HG03469 (cell line): Measurements from ENCODE around the gene SH2D7.
A peak's percentile ranks its signal among the peaks of the same experiment; 100 is the strongest.
"Not testable (repeated sequence)": the region's sequence is repeated elsewhere in the genome, so short reads cannot be mapped to it uniquely, and the experiment has no call there.

Experiments
- ATAC-seq: cut with Tn5 transposase; IDR thresholded peaks from one replicate; pipeline ENCODE4 v1.9.1; 2021; ENCODE audit warnings: mild to moderate bottlenecking, moderate library complexity, moderate number of reproducible peaks; ENCODE audit not compliant: unreplicated experiment

The SH2D7 gene

DNA sequence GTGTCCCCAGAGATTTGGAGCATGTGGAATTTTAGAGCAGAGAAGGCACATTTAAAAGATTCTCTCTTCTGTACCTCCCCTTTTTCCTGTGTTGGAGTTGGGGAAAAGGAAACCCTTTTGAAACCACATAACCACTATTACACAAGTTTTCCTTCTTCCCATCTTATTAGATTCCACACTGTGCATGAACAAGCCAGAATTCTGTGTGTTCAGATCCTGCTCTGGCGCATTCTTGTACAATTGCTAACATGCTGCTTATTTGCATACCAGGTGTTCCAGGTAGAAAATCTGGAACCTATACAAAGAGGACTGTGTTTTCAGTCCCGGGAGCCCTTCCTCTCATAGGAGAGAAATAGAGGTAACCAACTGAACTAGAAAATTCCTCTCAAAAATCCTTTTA lies 41.4 kb downstream of the SH2D7 start:
- ATAC-seq, result no peak

DNA sequence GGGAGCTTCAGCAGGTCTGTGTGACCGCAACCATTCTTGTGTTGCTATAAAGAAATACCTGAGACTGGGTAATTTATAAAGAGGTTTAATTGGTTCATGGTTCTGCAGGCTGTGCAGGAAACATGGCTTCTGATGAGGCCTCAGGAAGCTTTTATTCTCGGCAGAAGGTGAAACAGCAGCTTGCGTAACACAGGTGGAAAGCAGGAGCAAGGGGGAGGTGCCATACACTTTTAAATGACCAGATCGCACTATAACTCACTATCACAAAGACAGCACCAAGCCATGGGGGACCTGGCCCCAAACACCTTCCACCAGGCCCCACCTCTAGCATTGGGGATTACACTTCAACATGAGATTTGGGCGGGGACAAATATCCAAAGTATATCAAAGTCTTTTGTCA lies 47.2 kb downstream of the SH2D7 start:
- ATAC-seq, result no peak

DNA sequence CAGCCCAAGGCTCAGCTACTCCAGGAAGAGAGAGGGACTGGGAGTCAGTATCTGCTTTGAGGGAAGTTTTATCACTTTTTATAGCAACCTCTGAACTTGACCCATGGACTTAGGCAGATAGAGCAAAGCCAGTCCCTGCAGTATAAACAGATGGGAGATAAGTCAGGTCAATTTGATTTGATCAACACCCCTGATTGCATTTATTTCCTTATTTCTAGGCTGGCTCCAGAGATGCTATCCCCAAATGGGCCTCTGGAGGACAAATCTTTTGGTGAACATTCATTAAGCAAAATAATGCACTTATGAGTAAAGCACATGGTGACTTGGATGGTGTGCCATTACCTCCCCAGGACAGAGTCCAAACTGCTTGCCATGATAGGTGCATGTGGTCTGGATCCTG lies 47.9 kb downstream of the SH2D7 start:
- no peak for ATAC-seq

DNA sequence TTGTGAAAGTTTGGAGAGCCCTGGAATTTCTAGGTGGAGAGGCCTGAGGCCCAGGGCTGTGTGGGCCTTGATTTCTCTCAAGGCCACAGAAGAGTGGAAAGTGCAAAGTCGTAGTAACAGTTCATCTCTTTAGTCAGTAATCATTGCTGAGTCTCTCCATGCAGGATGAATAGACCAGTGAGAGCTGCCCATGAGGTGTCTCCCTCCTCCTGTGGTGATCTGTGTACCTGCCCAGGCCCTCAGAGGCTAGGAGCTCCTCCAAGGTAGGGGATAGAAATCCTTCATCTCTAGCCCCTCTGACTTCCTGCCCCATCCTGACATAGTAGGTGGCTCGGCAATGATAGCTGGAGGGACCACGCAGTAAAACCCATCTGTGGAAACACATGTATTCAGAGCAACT lies 50.0 kb downstream of the SH2D7 start:
- no peak for ATAC-seq

DNA sequence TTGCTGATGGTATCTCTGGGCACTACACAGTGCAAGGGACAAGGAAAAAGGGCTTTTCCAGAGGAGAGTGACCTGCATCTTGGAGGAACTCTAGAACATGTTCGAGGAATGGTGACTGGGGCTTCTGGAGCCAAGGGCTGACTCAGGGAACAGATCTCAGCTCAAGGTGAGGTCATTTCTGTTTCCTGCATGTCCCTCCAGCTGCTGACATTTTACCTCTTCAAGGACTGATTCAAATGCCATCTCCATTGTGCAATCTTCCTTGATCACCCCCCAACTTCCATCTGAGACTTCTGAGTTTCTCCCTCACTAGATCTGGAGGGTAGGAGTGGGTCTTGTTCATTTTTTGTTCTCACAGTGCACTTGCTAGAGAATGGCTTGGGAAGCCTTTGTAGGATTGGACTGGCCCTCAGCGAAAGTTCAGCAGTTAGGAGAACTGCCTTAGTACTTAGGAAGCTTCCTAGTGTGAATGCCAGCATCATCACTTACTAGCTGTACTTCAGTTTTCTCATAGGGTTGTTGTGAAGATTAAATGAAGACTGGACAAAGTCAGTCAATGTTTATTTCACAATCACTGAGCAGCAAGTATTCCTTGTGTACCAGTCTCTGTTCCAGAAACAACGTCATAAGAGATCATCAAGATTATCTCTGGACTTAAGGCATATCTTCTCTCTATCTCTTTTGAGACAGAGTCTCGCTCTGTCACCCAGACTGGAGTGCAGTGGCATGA lies 54.2 kb downstream of the SH2D7 start:
- ATAC-seq, result no peak

DNA sequence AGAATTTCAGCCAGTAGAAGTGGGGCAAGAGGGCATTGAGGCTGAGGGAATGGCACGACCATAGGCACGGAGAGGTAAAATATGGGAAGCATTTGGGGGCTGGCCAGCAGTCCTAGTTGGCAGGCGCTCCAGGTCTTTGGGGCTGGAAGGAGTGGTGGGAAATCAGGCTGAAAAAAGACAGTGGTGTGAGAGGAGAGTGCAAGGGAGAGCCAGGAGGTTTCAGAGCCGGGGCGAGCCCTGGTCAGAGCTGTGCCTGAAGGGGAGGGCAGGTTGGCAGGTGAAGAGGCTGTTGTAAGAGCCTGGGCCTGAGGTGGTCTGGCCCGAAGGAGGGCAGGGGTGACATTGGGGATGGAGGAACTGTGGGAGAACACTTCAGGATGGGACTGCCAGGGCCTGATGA lies 55.2 kb downstream of the SH2D7 start:
- ATAC-seq, result no peak

DNA sequence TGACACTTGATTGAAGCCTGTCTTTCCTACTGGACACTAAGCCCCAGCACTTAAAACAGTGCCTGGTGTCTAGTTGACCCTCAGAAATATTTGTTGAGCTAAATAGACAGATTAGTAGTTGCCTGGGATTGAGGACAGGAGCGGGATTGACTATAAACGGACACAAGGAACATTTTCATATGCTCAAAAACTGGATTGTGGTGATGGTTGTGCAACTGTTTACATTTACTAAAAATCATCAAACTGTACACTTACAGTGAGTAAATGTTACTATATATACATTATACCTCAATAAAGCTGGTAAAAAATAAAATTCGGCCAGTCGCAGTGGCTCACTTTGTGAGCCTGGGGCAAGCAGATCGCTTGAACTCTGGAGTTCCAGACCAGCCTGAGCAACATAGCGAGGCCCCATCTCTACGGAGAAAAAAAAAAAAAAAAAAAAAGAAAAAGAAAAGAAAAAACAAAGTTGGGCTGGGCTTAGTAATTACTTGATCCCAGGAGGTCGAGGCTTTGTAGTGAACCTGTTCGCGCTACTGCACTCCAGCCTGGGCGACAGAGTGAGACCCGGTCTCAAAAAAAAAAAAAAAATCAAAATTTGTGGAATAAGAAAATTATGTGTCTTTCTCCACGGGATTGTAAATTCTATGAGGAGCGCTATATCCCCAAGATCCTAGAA lies 56.2 kb downstream of the SH2D7 start:
- no peak for ATAC-seq

DNA sequence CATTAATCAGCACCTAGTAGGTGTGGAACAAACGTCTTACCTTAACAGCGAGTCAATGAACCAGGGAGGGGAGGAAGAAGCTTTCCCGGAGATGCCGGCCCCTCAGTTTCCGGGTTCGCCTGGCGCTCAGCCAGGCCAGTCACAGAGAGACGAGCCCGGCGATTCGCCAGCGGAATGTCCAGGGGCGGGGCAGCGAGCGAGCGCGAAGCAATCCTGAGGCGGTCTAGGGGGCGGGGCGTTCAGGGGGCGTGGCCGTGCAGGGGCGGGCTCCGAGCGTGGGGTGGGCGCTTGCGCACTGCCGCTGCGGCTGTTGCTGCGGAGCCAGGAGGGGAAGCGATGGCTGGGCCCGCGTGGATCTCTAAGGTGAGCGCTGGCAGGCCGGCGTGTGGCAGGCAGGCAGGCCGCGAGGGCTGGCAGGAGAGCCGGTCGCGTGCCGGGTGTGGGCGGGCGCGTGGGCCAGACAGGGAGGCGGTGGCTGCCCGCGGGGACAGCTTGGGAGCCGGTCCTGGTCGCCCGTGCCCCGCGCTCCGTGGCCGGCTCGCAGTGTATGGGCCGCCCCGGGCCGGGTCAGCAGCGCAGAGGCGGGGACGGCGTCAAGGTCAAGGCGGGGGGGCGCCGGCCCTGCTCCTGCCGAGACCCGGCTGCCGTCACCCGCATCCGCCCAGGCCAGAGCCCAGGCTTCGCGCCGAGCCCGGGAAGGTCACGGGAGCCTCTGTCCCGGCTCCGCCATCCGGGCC lies 56.9 kb downstream of the SH2D7 start, which contains the start of gene IDH3A:
Gene IDH3A (plus strand): TSS at position 295 of the 737 bp plus-strand sequence. CDS start 42 bp downstream, at position 337.
- ATAC-seq, result peak; percentile 45

DNA sequence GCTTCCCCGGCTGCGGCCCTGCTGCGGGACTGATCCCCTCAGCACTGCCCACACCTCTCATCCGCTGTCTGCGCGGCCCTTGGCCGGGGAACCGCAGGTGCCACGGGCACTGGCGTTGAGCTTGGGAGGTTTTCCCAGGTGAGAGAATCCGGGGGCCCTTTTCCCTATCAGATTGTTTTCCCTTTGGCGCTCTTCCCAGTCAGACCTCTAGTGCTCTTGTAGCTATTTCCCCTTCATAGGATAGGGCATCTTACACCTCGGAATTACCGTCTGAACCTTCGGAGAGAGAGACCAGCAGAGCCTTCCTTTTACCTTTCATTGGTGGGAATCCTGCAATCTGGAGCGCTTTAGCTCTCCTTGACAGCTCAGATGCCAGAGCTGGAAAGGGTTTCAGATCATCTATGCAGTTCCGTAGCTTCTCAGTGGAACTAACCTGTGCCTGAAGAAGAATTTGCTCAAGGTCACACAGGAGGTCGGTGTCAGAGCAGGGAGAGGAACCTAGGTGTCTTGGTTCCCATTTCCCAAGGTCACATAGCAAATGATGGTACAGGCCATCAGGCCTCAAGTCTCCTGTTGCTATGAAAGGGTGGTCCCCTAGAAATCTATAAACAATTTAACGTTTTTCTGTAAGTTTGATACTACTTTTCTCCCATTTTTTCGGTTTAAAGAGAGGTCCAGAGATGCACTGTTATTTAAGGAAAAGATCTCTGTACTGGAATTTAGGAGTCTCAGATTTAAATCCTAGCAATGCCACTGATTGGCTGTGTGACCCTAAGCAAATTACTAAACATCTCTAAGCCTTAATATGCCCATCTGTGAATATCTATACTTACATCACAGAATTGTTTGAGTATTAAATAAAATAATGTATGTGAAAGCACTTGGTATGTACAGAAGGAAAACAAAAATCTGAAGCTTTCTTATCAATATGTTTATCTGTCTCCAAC lies 57.7 kb downstream of the SH2D7 start:
- ATAC-seq, result no peak

DNA sequence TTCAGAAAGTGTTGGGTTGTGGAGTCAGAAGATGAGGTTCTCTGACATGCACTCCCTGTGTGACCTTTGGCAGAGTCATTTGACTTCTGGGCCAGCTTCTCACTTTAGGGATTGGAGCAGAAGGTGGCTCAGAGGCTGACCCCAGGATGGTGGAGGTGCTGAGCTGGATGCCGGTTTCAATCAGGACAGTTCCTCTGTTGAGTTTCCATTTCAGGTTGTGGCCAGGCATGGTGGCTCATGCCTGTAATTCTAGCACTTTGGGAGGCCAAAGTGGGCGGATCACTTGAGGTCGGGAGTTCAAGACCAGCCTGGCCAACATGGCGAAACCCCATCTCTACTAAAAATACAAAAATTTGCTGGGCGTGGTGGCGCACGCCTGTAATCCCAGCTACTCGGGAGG lies 58.7 kb downstream of the SH2D7 start:
- ATAC-seq, result not testable (repeated sequence)
